ENCODE data around the gene GIGYF1. TPM values are rescaled to one million over a fixed set of nuclear protein-coding genes. Genes with fewer than 3 reads are reported as not detected.

Gene GIGYF1
- total and polyA plus RNA-seq, 2 donors from 2014 or later, result 11.6 to 51.3 TPM

DNA sequence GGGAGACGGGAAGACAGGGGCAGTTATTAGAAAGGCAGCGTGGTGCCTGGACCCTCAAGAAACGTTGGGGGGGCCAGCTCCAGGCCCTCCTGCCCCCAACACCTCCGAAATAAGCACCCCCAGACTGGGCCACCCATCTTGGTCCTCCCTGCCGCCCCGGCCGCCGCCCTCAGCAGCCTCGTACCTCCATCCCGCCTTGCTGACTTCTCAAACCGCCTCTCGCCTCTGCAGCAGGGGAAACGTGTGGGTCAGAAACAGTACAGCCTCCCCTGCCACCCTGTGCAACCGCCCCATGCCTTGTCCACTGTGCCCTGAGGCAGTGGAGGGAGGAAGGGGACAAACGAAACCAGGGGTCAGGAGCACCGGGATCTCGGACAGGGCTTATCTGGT, 7.2 kb downstream of the GIGYF1 start:
- TF ChIP-seq CTCF (IDR thresholded peaks at IDR 0.05; ENCODE audit: borderline replicate concordance, extremely low read depth, insufficient read depth), result no peak
- H3K4me3 ChIP-seq (ENCODE audit: low read length in 3 of 3), result no peak overlapping the region
- H3K36me3 ChIP-seq (ENCODE audit: control insufficient read depth in 2 of 3, insufficient read depth in 3 of 3, low read length in 3 of 3), result peaks cover 2 to 26% (median 12%) of the 10 kb centered on the region in 3 donors
- intact Hi-C loops (cut with DNase I), result loop anchor here (10.0 kb wide), 2 partner anchors 112 to 222 kb away; partner anchors contain the start of genes SAP25 and SPACDR
- H3K27me3 ChIP-seq (ENCODE audit: control insufficient read depth, insufficient read depth, low read length), result no peaks in the 10 kb centered on the region
- H3K4me1 ChIP-seq (ENCODE audit: control insufficient read depth in 2 of 3, insufficient read depth in 2 of 3, low read depth in 1 of 3, low read length in 3 of 3), result peaks cover 0 to 11% (median 6%) of the 10 kb centered on the region in 3 donors
- no peak overlapping the region for H3K9ac ChIP-seq (ENCODE audit: low read length in 3 of 3)
- DNase-seq (peak in 1 of 5 donors; percentile 56), FAIRE-seq (no peak)
- H3K27ac ChIP-seq (ENCODE audit: low read depth in 2 of 2, low read length in 2 of 2), result no peak overlapping the region
- no peaks in the 10 kb centered on the region for H3K9me3 ChIP-seq (ENCODE audit: control insufficient read depth in 2 of 3, insufficient read depth in 1 of 3, low read length in 3 of 3)

DNA sequence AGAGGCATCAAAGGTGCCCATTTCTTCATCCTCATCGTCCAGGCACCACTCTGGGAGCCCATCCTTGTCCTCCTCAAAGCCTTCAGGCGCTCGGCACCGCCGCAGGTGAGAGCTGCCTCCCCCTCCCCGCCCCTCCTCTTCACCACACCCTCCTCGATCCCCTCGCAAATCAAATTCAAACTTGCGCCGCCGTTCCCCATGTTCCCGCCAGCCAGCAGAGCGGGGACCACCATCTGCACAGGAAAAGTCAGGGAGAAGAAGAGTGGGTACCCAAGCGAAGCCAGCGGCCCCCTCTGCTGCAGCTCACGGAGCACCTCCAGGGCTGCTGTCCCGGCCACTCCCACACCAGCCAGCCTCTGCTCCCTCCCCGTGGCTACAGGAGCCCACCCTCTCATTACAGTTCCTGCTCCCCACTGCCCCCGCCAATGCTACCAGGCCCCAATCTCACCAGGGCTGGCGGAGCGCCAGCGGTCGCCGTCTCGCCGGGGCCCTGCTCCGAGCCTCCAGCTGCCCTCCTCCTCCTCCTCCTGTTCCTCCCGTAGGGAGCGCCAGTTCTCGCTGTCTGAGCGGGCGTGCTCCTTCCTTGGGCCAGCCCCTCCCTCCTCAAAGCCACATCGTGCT, 7.7 kb downstream of the GIGYF1 start:
- Histone ChIP-seq H3K36me3 (ENCODE audit: control insufficient read depth in 2 of 3, insufficient read depth in 3 of 3, low read length in 3 of 3) (peaks cover 2 to 26% (median 12%) of the 10 kb centered on the region in 3 donors), H3K4me3 (ENCODE audit: low read length in 3 of 3) (no peak overlapping the region), H3K27me3 (ENCODE audit: control insufficient read depth, insufficient read depth, low read length) (no peaks in the 10 kb centered on the region), H3K9ac (ENCODE audit: low read length in 3 of 3) (no peak overlapping the region), H3K27ac (ENCODE audit: low read depth in 2 of 2, low read length in 2 of 2) (no peak overlapping the region), H3K9me3 (ENCODE audit: control insufficient read depth in 2 of 3, insufficient read depth in 1 of 3, low read length in 3 of 3) (no peaks in the 10 kb centered on the region), H3K4me1 (ENCODE audit: control insufficient read depth in 2 of 3, insufficient read depth in 2 of 3, low read depth in 1 of 3, low read length in 3 of 3) (peaks cover 0 to 9% (median 3%) of the 10 kb centered on the region in 3 donors)
- DNase-seq (peak in 2 of 5 donors; percentile 58 to 60), FAIRE-seq (no peak)
- TF ChIP-seq CTCF (IDR thresholded peaks at IDR 0.05; ENCODE audit: borderline replicate concordance, extremely low read depth, insufficient read depth), result no peak
- intact Hi-C loops (cut with DNase I), result loop anchor here (10.0 kb wide), 2 partner anchors 112 to 222 kb away; partner anchors contain the start of genes SAP25 and SPACDR

DNA sequence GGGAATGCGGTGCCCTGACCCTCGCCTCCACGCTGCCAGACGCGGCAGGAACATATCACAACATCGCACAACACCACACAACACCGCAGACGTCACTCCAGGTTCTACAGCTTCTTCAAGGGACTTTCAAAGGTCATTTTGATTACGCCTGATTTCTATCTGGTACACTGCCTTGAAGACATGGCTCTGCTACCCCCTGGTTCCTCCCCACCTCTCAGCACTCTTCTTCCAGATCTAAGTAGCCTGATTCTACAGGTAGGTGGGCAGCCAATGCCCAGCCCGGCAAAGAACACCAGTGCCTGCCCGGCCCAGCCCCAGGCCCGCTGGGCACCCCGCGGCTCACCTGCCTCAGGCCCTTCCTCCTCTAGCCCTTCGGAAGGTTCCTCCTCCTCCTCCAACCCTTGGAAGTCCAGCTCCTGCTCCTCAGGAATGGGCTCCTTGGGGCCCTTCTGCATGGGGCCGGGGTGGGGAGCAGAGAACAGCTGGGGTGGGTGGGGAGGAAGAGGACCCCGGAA, 8.4 kb downstream of the GIGYF1 start:
- Histone ChIP-seq H3K36me3 (ENCODE audit: control insufficient read depth in 2 of 3, insufficient read depth in 3 of 3, low read length in 3 of 3) (peaks cover 2 to 26% (median 12%) of the 10 kb centered on the region in 3 donors), H3K4me1 (ENCODE audit: control insufficient read depth in 2 of 3, insufficient read depth in 2 of 3, low read depth in 1 of 3, low read length in 3 of 3) (peaks cover 0 to 4% (median 0%) of the 10 kb centered on the region in 3 donors), H3K27ac (ENCODE audit: low read depth in 2 of 2, low read length in 2 of 2) (no peak overlapping the region), H3K27me3 (ENCODE audit: control insufficient read depth, insufficient read depth, low read length) (no peaks in the 10 kb centered on the region), H3K9me3 (ENCODE audit: control insufficient read depth in 2 of 3, insufficient read depth in 1 of 3, low read length in 3 of 3) (no peaks in the 10 kb centered on the region), H3K4me3 (ENCODE audit: low read length in 3 of 3) (no peak overlapping the region), H3K9ac (ENCODE audit: low read length in 3 of 3) (no peak overlapping the region)
- DNase-seq (peak in 1 of 5 donors; percentile 47), FAIRE-seq (no peak)
- TF ChIP-seq CTCF (IDR thresholded peaks at IDR 0.05; ENCODE audit: borderline replicate concordance, extremely low read depth, insufficient read depth), result no peak
- intact Hi-C loops (cut with DNase I), result loop anchor here (10.0 kb wide), 2 partner anchors 111 to 221 kb away; partner anchors contain the start of genes SAP25 and SPACDR
